GM12892 (cell line): ENCODE results near the gene DOK4.

Experiments
- POLR2A ChIP-seq: IDR thresholded peaks from 2 replicates; pipeline ENCODE4 v1.6.1; 2011; ENCODE audit warnings: low read depth, low read length, control low read depth
- POLR2AphosphoS5 ChIP-seq: IDR thresholded peaks from 2 replicates; pipeline ENCODE4 v1.6.1; 2011; ENCODE audit warnings: low read depth, low read length, control low read depth

- no peak for TF ChIP-seq POLR2AphosphoS5
- TF ChIP-seq POLR2A, result no peak
Observed at GRCh38 chr16:57422026-57422944, 64.0 kb downstream of the DOK4 start.
